ENCODE data around the gene ANAPC5. TPM values are rescaled to one million over a fixed set of nuclear protein-coding genes. Genes with fewer than 3 reads are reported as not detected.

The ANAPC5 gene
- total RNA-seq, 4 donors from 2014 or later = 84.1 to 128 (median 91.8) TPM

DNA sequence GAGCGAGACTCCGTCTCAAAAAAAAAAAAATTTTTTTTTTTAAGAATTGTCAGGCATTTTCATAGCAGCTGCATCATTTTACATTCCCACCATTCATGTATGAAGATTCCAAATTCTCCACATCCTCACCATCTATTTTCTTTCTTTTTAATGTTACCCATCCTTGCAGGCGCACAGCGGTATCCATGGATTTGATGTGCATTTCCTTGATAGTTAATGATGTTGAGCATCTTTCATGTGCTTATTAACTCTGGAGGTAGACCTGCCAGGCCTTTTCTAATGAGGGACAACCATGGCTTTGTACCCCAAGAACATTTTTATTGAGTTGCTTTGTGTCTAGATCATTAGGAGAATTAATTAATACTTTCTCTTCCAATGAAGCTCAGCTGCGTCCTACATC is 46.1 kb upstream of the ANAPC5 start:
- no peaks in the 10 kb centered on the region for H3K36me3 ChIP-seq
- no peak for DNase-seq
- H3K27me3 ChIP-seq = no peaks in the 10 kb centered on the region
- intact Hi-C loops (cut with DNase I; ENCODE audit: low total_unique reads) (loop anchor here (5.0 kb wide), 1 partner anchor 101 kb away; the partner anchor contains the start of gene CAMKK2), in situ Hi-C loops (cut with MboI; ENCODE audit: low sequenced_read_pairs in 4 of 4) (loop anchor here in 1 of 4 donors (5.0 kb wide), 1 partner anchor 36 kb away; no protein-coding TSS in a partner anchor)
- ATAC-seq = no peak
- no peak overlapping the region for H3K4me3 ChIP-seq
- H3K27ac ChIP-seq = peak overlapping the region in 3 of 4 donors; percentile 97 to 99 (median 98)
- no peaks in the 10 kb centered on the region for H3K9me3 ChIP-seq
- TF ChIP-seq, protein P1, sequence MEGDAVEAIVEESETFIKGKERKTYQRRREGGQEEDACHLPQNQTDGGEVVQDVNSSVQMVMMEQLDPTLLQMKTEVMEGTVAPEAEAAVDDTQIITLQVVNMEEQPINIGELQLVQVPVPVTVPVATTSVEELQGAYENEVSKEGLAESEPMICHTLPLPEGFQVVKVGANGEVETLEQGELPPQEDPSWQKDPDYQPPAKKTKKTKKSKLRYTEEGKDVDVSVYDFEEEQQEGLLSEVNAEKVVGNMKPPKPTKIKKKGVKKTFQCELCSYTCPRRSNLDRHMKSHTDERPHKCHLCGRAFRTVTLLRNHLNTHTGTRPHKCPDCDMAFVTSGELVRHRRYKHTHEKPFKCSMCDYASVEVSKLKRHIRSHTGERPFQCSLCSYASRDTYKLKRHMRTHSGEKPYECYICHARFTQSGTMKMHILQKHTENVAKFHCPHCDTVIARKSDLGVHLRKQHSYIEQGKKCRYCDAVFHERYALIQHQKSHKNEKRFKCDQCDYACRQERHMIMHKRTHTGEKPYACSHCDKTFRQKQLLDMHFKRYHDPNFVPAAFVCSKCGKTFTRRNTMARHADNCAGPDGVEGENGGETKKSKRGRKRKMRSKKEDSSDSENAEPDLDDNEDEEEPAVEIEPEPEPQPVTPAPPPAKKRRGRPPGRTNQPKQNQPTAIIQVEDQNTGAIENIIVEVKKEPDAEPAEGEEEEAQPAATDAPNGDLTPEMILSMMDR (IDR thresholded peaks at IDR 0.05 in 4 of 5, conservative IDR thresholded peaks at IDR 0.05 in 1 of 5) = no peak
- no peak for TF ChIP-seq POLR2A (IDR thresholded peaks at IDR 0.05)
- peaks cover 29 to 31% of the 10 kb centered on the region in 2 donors for H3K4me1 ChIP-seq

DNA sequence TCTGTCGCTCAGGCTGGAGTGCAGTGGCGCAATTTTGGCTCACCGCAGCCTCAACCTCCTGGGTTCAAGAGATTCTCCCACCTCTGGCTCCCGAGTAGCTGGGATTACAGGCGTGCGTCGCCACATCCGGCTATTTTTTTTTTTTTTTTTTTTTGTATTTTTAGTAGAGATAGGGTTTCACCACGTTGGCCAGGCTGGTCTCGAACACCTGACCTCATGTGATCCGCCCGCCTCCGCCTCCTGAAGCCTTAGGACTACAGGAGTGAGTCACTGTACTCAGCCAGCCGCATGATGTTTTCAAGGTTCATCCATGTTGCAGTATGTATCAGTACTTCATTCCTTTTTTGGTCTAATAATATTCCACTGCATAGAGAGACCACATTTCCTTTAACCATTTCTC is 45.3 kb upstream of the ANAPC5 start:
- Histone ChIP-seq H3K9me3 (no peaks in the 10 kb centered on the region), H3K4me3 (no peak overlapping the region), H3K27ac (no peak overlapping the region), H3K36me3 (no peaks in the 10 kb centered on the region), H3K4me1 (peaks cover 26 to 29% of the 10 kb centered on the region in 2 donors), H3K27me3 (no peaks in the 10 kb centered on the region)
- DNase-seq = no peak
- in situ Hi-C loops (cut with MboI; ENCODE audit: low sequenced_read_pairs in 4 of 4) (loop anchor here in 1 of 4 donors (5.0 kb wide), 1 partner anchor 35 kb away; no protein-coding TSS in a partner anchor), intact Hi-C loops (cut with DNase I; ENCODE audit: low total_unique reads) (loop anchor here (5.0 kb wide), 1 partner anchor 100 kb away; the partner anchor contains the start of gene CAMKK2)
- no peak for ATAC-seq
- TF ChIP-seq, protein P1 (IDR thresholded peaks at IDR 0.05 in 4 of 5, conservative IDR thresholded peaks at IDR 0.05 in 1 of 5) = no peak
- TF ChIP-seq POLR2A (IDR thresholded peaks at IDR 0.05) = no peak

DNA sequence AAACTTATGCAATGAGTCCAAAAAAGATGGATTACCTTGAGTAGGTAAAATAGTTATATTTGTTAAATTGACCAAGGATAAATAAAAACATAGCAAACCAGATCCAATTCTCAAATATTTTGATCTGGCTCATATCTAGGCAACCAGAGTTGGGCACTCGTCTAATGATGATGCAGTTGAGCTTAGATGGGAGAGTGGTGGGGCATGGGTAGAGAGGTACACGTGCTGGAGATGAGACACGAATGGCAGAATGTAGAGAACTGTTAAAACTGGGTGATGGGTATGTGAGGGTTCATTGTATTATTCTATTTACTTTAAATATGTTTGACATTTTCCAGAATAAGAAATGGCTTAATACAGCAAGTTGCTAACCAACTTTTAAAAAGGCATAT is 40.1 kb upstream of the ANAPC5 start:
- Histone ChIP-seq H3K9me3 (no peaks in the 10 kb centered on the region), H3K27me3 (no peaks in the 10 kb centered on the region), H3K4me3 (no peak overlapping the region), H3K36me3 (no peaks in the 10 kb centered on the region), H3K27ac (no peak overlapping the region), H3K4me1 (peaks cover 0 to 3% of the 10 kb centered on the region in 2 donors)
- intact Hi-C loops (cut with DNase I; ENCODE audit: low total_unique reads) (no loop called here), in situ Hi-C loops (cut with MboI; ENCODE audit: low sequenced_read_pairs in 4 of 4) (no loop called here)
- no peak for DNase-seq
- no peak for ATAC-seq
- TF ChIP-seq, protein P1 (IDR thresholded peaks at IDR 0.05 in 4 of 5, conservative IDR thresholded peaks at IDR 0.05 in 1 of 5) = no peak
- no peak for TF ChIP-seq POLR2A (IDR thresholded peaks at IDR 0.05)

DNA sequence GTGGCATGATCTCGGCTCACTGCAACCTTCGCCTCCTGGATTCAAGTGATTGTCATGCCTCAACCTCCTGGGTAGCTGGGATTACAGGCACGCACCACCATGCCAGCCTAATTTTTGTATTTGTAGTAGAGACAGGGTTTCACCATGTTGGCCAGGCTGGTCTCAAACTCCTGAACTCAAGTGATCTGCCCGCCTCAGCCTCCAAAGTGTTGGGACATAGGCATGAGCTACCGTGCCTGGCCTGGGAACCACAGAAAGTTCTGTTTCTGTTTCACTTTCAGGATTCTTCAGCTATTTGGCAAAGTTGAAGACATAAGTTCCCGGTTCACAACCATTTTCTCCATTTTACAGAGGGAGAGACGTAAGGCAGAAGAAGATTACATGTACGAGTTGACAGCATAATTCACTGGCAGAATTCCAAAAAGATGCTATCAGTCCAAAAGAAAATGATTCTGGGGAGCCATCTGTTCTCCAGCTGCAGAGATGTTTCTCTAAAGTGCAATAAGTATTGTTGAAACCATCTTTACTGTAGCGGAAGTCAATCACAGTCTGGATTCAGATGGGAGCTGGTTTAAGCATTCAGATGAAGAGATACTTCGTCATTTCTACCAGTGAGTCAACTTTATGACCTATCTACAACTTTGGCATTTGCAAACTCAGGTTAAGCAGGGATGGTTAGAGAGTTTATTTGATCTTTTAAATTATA is 39.6 kb upstream of the ANAPC5 start:
- TF ChIP-seq POLR2A (IDR thresholded peaks at IDR 0.05) = no peak
- TF ChIP-seq, protein P1 (IDR thresholded peaks at IDR 0.05 in 4 of 5, conservative IDR thresholded peaks at IDR 0.05 in 1 of 5) = no peak
- in situ Hi-C loops (cut with MboI; ENCODE audit: low sequenced_read_pairs in 4 of 4) = no loop called here
- DNase-seq (no peak), ATAC-seq (no peak)
- intact Hi-C loops (cut with DNase I; ENCODE audit: low total_unique reads) = no loop called here
- Histone ChIP-seq H3K36me3 (no peaks in the 10 kb centered on the region), H3K4me3 (no peak overlapping the region), H3K27me3 (no peaks in the 10 kb centered on the region), H3K27ac (no peak overlapping the region), H3K4me1 (peaks cover 0 to 3% of the 10 kb centered on the region in 2 donors), H3K9me3 (no peaks in the 10 kb centered on the region)
